Coronary artery (tissue), 2 donors: Measurements from ENCODE around the gene SLIT3.
A peak's percentile ranks its signal among the peaks of the same experiment; 100 is the strongest.

Source experiments
- DNase-seq: peaks from one replicate; pipeline ENCODE4 v3.0.0-alpha.2; 2017; ENCODE audit warnings: low spot score
- H3K27ac ChIP-seq, 2 donors: fragments of 200-600 bp; sonication (generic); one replicate each; pipeline ENCODE4 v1.5.1; 2016 to 2019
- H3K4me3 ChIP-seq: fragments of 200-600 bp; sonication (generic); 2 replicates; pipeline ENCODE4 v1.5.1; 2016; ENCODE audit warnings: mild to moderate bottlenecking, moderate library complexity
- CTCF ChIP-seq: fragments of 200-600 bp; sonication (generic); IDR thresholded peaks from one replicate; pipeline ENCODE4 v1.5.1; 2019; ENCODE audit warnings: antibody characterized with exemption

SLIT3 gene

GRCh38 chr5:168929656-168930055 is 371.3 kb downstream of the SLIT3 start:
- Histone ChIP-seq H3K4me3 (no peak overlapping the region), H3K27ac (no peak overlapping the region)
- no peak for TF ChIP-seq CTCF
- DNase-seq, result no peak

- no peak for TF ChIP-seq CTCF
- H3K27ac ChIP-seq, result no peak overlapping the region
- DNase-seq, result no peak
- no peak overlapping the region for H3K4me3 ChIP-seq
Observed at GRCh38 chr5:168925160-168925559, 375.8 kb downstream of the SLIT3 start.

- no peak overlapping the region for H3K27ac ChIP-seq
- no peak for DNase-seq
- no peak for TF ChIP-seq CTCF
- H3K4me3 ChIP-seq, result no peak overlapping the region
Observed at GRCh38 chr5:168921147-168921866, 379.6 kb downstream of the SLIT3 start.

- Histone ChIP-seq H3K27ac (no peak overlapping the region), H3K4me3 (no peak overlapping the region)
- no peak for DNase-seq
- no peak for TF ChIP-seq CTCF
Observed at GRCh38 chr5:168920019-168920810, 380.7 kb downstream of the SLIT3 start.

GRCh38 chr5:168917947-168918600 is 382.9 kb downstream of the SLIT3 start:
- H3K27ac ChIP-seq, result no peak overlapping the region
- H3K4me3 ChIP-seq, result no peak overlapping the region
- no peak for TF ChIP-seq CTCF
- no peak for DNase-seq

- H3K27ac ChIP-seq, result peak overlapping the region in 1 of 2 donors; percentile 31
- no peak for TF ChIP-seq CTCF
- no peak for DNase-seq
- H3K4me3 ChIP-seq, result no peak overlapping the region
Observed at GRCh38 chr5:168916852-168917251, 384.1 kb downstream of the SLIT3 start.
